Measurements from ENCODE around the gene THBS3.

Gene THBS3

GRCh38 chr1:155186794-155187455, 20.8 kb downstream of the THBS3 start:
- DNase-seq: no peak

- DNase-seq: no peak
These were observed 21.5 kb downstream of the THBS3 start for GRCh38 chr1:155186067-155186793.

GRCh38 chr1:155185783-155186066, 22.0 kb downstream of the THBS3 start:
- no peak for DNase-seq

- DNase-seq: peak; percentile 92
These were observed 22.6 kb downstream of the THBS3 start for GRCh38 chr1:155184835-155185782.

GRCh38 chr1:155184351-155184811, 23.3 kb downstream of the THBS3 start:
- DNase-seq: no peak

- no peak for DNase-seq
These were observed 23.9 kb downstream of the THBS3 start for GRCh38 chr1:155183775-155184221.

GRCh38 chr1:155182052-155182550, 25.6 kb downstream of the THBS3 start:
- DNase-seq: no peak

GRCh38 chr1:155181371-155182051, 26.2 kb downstream of the THBS3 start:
- DNase-seq: no peak

- DNase-seq: no peak
These were observed 28.3 kb downstream of the THBS3 start for GRCh38 chr1:155179112-155180031.

GRCh38 chr1:155178441-155179111, 29.1 kb downstream of the THBS3 start:
- DNase-seq: peak; percentile 89

GRCh38 chr1:155177918-155178281, 29.8 kb downstream of the THBS3 start:
- DNase-seq: no peak

GRCh38 chr1:155177192-155177917, 30.3 kb downstream of the THBS3 start:
- DNase-seq: no peak

- DNase-seq: peak; percentile 63
These were observed 31.1 kb downstream of the THBS3 start for GRCh38 chr1:155176544-155177071.

GRCh38 chr1:155175927-155176371, 31.7 kb downstream of the THBS3 start:
- DNase-seq: peak; percentile 23

GRCh38 chr1:155175281-155175926, 32.3 kb downstream of the THBS3 start:
- no peak for DNase-seq

- DNase-seq: no peak
These were observed 33.1 kb downstream of the THBS3 start for GRCh38 chr1:155174324-155175280.

GRCh38 chr1:155173478-155174323, 34.0 kb downstream of the THBS3 start, which contains the start of gene TRIM46:
Gene TRIM46, plus strand, starts transcription at chr1:155173849. Its CDS starts 118 bp downstream, at chr1:155173967.
- no peak for DNase-seq

All from MV-4-11 (cell line).